ENCODE data around the gene AHRR. TPM values are rescaled to one million over a fixed set of nuclear protein-coding genes. Genes with fewer than 3 reads are reported as not detected.
A peak's percentile ranks its signal among the peaks of the same experiment; 100 is the strongest.

Gene AHRR
- polyA plus RNA-seq, 12 donors = 1.4 to 11.9 (median 2.0) TPM; not detected in 2

DNA sequence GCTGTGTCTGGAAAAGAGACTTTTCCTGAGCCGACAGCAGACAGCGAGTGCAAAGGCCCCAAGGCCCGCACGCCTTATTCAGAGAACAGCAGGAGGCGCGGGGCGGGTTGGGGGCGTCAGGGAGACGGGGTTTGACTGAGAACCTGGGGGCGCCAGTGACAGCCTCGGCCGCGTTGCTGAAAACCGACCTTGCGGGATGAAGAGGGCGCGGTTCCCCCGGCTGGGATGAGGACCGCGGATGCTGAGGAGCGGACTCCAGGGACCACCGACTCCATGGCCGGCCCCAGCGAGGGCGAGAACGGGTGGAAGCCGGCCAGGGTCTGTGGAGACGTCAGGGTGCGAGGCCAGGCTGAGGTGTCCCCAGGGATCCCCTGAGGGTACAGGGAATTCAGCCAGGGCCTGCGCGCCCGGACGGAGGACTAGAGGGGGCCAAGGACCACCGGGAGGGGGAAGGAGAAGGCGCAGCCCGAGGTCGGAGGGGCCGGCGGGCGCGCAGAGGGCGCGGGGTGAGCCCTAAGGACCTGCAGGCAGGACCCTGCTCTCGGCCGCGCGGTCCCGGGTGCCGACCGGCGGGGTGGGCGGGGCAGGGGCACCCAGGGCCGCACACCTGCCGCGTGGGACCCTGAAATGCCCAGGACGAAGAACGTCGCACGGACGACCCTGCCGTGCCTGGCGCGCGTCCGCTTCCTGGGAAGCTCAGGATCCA is 837 bp upstream of the AHRR start:
- no peak for DNase-seq

DNA sequence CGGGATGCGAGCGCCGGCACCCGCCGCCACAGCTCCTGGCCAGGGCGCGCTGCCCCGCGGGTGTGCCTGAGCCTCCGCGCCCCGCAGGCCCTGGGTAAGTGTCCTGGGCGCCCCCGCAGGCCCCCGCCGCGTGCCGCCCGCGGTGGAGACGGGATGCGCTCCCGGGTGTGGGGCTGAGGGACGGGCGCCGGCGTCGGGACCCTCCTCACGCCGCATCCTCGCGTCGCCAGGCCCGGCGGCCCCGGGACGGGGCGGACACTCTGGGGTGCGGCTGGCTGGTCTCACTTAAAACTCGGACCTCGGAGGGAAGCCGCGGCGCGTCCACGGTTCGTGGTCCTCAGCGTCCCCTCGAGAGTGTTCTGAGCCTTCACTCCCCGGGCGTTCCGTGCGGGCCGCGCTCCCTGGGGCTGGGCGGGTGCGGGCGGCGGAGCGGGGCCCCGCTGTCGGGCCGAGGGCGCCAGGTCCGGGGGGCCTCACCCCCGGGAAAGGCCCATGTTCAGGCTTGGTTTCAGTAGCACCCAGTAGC is 275 bp downstream of the AHRR start:
- DNase-seq = no peak

DNA sequence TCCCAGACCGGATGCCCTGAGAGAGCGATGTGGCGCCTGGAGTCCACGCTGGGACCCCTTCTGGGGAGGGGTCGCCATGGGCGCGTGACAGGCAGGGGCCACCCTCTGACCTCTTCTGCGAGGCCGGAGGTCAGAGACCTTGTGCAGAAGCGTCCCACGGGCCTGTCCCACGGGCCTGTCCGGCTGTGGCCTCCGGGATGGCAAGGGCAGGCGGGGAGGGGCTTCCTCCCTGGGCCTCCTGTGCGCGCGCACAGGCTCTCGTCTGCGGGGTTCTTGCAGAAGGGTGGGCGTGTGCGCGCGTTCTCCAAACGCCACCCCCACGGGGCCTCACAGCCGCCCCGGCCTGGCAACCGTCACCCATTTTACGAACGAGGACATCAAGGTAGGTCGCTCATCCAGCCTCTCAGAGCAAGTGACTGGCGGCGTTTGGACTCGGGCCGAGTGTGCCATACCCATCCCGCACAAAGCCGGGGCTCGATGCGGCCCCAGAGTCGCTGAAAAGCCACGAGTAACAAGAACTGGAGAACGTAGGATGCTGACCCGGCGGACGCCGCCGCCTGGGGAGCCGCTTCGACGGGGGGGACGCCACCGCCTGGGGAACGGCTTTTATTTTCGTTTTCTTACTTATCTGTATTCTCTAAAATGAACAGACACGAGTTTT is 897 bp downstream of the AHRR start:
- no peak for DNase-seq

DNA sequence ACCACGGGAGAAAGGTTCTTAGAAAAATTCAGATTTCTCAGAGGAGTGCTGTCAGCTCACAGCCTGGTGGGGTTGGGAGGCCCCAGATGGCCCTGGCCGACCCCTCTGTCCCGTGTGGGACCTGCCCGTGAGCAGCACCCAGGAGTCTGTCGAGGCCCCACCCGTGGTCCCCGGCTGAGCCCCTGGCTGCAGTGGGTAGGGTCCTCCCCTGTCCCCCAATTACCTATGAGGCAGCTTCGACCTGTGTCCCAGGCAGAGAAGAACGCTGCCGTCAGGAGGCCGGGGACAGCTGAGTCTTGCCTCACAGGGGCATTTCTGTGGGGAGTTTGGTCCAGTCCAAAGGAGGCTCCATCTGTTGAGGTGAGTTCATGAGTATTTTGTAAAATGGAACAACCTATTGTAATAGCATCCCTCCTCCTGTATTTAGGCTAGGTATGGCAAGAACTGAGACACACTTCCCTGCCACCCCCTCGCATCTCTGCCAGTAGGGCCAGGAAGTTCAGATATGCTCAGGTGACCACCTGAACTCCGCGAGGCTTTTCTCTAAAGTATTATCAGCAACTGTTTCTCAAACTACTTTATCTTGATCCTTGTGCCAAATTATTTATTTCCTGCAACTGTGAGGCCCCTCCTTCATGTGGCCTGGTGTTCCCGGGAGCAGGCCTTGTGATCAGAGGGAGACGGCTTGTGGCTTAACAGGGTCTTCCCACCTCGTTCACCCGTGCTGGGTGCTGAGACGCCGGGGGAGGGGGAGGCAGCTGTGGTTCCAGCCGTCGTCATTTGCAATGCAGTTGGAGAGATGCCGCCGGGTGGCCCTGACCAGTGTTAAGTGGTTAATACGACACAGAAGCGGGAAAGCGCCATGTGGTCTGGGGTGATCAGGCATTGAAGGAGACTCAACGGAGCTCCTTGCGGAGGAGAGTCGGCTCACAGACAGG is 1.7 kb downstream of the AHRR start:
- no peak for DNase-seq

DNA sequence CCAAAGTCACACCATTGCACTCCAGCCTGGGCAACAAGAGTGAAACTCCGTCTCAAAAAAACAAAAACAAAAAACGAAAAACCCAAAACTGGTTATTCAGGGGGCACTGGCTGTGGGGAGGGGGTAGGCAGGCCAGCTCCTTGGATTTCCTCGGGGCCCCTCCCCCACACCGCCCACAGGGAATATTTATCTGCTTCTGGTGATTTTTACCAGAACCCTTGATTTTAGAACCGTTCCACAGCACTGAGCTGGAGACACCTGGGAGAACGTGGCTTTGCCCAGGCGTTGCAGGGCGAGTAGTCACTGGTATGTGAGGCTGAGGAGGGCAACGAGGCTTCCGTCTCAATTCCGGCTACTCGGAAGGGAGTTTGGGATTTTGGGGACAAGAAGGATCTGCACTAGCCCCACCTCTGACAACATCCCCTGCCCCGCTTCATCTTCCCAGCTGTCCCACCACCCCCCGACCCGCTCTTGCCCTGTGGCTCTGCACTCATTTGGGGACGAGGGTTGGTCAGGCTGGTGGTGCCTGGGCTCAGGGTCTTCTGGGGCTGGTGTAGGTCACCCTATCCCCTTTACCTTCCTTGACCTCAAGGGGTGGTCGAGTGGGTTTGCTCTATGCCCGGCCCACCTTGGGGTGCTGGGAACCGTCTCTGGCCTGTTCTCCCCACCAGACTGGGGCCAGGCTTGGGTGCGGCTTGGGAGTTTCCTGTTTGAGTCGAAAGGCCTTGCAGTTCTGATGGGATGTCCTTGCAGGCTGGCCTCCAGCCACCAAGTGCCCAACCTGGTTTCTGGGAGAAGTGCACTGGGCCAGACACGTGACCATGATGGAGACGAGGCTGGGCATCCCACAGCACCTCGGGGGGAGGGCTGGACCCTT is 3.5 kb downstream of the AHRR start:
- DNase-seq = no peak

DNA sequence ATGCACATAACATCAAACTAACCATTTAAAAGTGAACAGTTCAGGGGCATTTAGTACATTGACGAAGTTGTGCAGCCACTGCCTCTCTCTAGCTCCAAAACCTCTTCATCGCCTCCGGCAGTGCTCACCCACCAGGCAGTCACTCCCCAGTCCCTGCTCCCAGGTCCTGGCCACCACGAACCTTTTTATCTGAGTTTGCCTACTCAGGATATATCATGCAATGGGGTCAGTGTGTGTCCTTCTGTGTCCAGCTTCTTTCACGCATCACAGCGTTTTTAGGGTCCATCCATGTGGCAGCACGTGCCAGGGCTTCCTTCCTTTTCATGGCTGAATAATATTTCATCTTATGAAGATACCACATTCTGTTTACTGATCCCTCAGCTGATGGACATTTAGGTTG is 4.6 kb downstream of the AHRR start:
- no peak for DNase-seq

- DNase-seq = no peak
These were observed 7.7 kb downstream of the AHRR start for GRCh38 chr5:329121-329735.

DNA sequence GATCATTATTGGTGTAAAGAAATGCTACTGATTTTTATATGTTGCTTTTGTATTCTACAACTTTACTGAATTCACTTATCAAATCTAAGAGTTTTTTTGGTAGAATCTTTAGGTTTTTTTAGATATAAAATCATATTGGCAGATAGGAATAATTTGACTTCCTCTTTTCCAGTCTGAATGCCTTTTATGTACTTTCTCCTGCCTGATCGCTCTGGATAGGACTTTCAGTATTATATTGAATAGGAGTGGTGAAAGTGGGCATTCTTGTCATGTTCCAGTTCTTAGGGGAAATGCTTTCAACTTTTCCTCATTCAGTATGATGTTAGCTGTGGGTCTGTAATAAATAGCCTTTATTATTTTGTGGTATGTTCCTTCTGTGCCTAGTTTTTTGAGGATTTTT is 8.3 kb downstream of the AHRR start:
- DNase-seq = no peak

- DNase-seq = no peak
These were observed 11.3 kb downstream of the AHRR start for GRCh38 chr5:332843-333242.

- no peak for DNase-seq
These were observed 12.4 kb downstream of the AHRR start for GRCh38 chr5:333945-334344.

- DNase-seq = no peak
These were observed 13.6 kb downstream of the AHRR start for GRCh38 chr5:334903-335739.

- no peak for DNase-seq
These were observed 14.2 kb downstream of the AHRR start for GRCh38 chr5:335740-336038.

GRCh38 chr5:337563-338130 is 16.1 kb downstream of the AHRR start:
- no peak for DNase-seq

GRCh38 chr5:342501-343460 is 21.3 kb downstream of the AHRR start:
- no peak for DNase-seq

DNA sequence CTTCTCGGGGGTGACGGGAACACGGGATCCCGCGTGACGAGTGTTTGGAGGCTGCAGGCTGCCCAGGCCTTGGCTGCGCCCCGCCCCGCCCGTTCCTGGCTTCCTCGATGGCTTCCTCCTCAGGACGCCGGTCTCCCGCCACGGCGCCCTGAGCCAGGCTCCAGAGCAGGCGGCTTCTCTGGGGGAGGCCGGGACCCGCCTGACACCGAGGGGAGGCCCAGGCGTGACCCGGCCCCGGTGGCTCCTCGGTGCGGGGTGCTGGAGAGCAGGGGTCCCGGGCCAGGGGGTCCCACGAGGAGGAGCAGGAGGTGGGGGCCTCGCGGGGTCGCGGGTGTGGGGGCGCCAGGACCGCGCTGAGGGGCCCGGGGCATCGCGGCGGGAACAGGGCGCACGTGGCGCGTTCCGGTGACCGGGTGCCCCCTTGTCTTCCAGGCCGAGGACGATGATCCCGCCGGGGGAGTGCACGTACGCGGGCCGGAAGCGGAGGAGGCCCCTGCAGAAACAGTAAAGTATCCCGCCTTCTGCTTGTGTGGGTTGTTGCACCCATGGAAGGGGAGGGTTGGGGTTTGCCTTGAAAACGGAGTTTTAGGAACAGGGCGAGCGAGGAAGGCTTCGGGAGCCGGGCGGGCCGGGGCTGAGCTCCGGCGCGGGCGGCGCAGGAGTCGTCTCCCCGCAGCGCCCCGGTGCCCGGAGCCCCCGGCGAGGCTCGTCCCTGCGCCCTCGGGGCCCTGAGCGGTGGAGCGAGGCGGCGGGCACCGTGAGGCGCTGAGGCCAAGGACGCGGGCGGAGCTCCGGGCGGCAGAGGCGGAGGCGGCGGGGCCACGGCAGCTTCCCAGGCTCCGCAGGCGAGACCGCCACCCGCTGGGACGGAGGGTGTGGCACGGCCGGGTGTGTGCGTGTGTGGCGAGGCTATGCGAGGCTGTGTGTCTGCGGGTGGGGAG is 22.2 kb downstream of the AHRR start:
- peak; percentile 46 for DNase-seq

- DNase-seq = no peak
These were observed 23.2 kb downstream of the AHRR start for GRCh38 chr5:344668-345067.

Data from muscle of arm (tissue), 12 donors.